ENCODE results near the gene TBC1D5. TPM values are rescaled to one million over a fixed set of nuclear protein-coding genes. Genes with fewer than 3 reads are reported as not detected.

TBC1D5 gene
- total RNA-seq, 2 experiments from 2014 or later = 53.9 to 56.9 TPM

DNA sequence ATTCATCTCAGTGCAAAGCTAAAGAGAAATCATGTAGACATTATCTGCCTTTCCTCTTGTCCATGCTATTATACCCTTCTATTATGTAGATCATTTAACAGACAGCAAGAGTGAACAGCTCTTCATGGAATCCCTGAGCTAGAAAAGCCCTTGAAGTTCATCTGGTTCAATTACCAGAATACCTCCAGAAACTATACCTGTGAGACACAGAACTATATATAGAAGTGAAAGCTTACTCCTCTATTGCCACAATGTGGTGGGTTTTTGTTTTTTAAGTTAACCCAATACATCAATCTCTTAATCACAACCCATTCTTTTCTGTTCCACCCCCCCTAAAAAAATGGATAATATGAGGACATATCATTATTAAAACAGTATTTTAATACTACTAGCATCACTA is 510.0 kb downstream of the TBC1D5 start:
- H3K9me3 Mint-ChIP-seq (ENCODE audit: low read depth) = no peaks in the 10 kb centered on the region
- H3K4me3 Mint-ChIP-seq = no peak overlapping the region
- H3K27me3 Mint-ChIP-seq = no peaks in the 10 kb centered on the region
- peaks cover 24% of the 10 kb centered on the region for H3K4me1 Mint-ChIP-seq
- H3K36me3 Mint-ChIP-seq (ENCODE audit: low read depth) = peaks cover under 1% of the 10 kb centered on the region
- no peak overlapping the region for H3K27ac Mint-ChIP-seq
- CTCF ChIA-PET = interaction anchor here (0.8 to 2.0 kb wide), 6 partner anchors 10 to 632 kb away, joined by 3 to 20 read pairs (median 4); no protein-coding TSS in a partner anchor
- intact Hi-C loops (cut with DNase I, micrococcal nuclease) = loop anchor here (2.0 to 10.0 kb wide), 7 partner anchors 80 to 968 kb away; partner anchors contain the start of genes OXNAD1 (in 2 of the 2), DPH3 (in 1 of the 2) and PLCL2 (in 1 of the 2)
- POLR2A ChIA-PET = no interaction called here
- ATAC-seq = no peak
- no peak for DNase-seq

DNA sequence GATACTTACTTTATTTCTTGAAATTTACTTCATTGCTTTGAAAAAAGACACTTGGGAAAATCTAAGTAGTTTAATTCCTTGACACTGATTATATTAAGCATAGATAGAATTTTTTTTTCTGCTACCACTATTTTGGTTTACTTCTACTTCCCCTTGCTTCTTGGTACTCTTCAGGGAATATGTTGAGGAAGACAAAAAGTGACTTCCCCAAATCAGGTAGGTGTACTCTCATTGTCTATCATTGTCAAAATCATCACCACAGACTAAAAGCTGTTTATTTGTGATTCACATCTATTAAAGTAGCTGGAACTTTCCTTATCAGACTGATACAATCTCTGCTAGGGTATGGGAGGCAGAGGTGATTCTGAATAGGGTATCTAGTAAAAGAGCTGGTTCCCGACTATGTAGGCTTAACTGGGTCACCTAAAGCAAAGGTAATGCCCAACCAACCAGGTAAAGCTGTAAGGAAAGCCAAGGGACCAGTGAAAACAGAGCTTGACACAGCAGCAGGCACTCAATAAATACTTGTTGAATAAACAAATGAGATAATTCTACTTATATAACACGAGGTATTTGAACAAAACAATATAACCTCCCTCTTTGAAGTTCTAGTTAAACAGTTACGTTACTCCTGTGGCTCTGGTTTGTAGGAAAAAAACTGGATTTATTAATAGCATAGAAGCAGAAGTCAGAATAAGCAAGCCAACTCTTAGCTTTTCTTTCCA is 510.7 kb downstream of the TBC1D5 start:
- no peaks in the 10 kb centered on the region for H3K27me3 Mint-ChIP-seq
- H3K36me3 Mint-ChIP-seq (ENCODE audit: low read depth) = peaks cover 1% of the 10 kb centered on the region
- no peak overlapping the region for H3K27ac Mint-ChIP-seq
- no peaks in the 10 kb centered on the region for H3K9me3 Mint-ChIP-seq (ENCODE audit: low read depth)
- DNase-seq (no peak), ATAC-seq (no peak)
- POLR2A ChIA-PET = no interaction called here
- peaks cover 24% of the 10 kb centered on the region for H3K4me1 Mint-ChIP-seq
- intact Hi-C loops (cut with DNase I, micrococcal nuclease) = loop anchor here (2.0 to 10.0 kb wide), 7 partner anchors 79 to 967 kb away; partner anchors contain the start of genes OXNAD1 (in 2 of the 2), DPH3 (in 1 of the 2) and PLCL2 (in 1 of the 2)
- H3K4me3 Mint-ChIP-seq = no peak overlapping the region
- CTCF ChIA-PET = interaction anchor here (0.8 to 1.9 kb wide), 4 partner anchors 9 to 632 kb away, joined by 3 to 20 read pairs (median 7); no protein-coding TSS in a partner anchor

- CTCF ChIA-PET = interaction anchor here (0.6 to 1.2 kb wide), 4 partner anchors 13 to 627 kb away, joined by 3 to 4 read pairs (median 3); no protein-coding TSS in a partner anchor
These were observed 515.0 kb downstream of the TBC1D5 start for GRCh38 chr3:17227472-17227871.

DNA sequence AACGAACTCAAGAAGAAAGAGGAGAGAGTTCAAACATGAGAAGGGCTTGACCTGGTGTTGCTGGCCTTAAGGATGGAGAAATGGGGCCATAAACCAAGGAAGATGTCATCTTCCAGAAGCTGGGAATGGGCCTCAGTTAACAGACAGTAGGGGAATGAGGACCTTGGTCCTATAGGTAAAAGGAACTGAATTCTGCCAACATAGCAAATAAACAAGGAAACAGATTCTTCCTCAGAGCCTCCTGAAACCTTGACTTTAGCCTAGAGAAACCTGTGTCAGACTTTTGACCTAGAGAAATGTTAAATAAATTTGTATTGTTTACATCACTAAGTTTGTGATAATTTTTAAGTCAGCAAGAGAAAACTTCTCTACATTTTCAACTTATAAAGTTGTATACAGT is 520.9 kb downstream of the TBC1D5 start:
- ATAC-seq (no peak), DNase-seq (no peak)
- POLR2A ChIA-PET = no interaction called here
- no peak overlapping the region for H3K4me3 Mint-ChIP-seq
- H3K9me3 Mint-ChIP-seq (ENCODE audit: low read depth) = peaks cover 1% of the 10 kb centered on the region
- CTCF ChIA-PET = no interaction called here
- no peaks in the 10 kb centered on the region for H3K4me1 Mint-ChIP-seq
- H3K27ac Mint-ChIP-seq = no peak overlapping the region
- peaks cover 21% of the 10 kb centered on the region for H3K36me3 Mint-ChIP-seq (ENCODE audit: low read depth)
- intact Hi-C loops (cut with DNase I, micrococcal nuclease) = no loop called here
- H3K27me3 Mint-ChIP-seq = no peaks in the 10 kb centered on the region

More at GRCh38 chr3:17227472-17227871, 515.0 kb downstream of the TBC1D5 start:
- POLR2A ChIA-PET = interaction anchor here (0.6 to 0.7 kb wide), 2 partner anchors 79 to 181 kb away, joined by 3 to 5 read pairs; no protein-coding TSS in a partner anchor
- no peak for ATAC-seq
- Mint-ChIP-seq H3K27ac (no peak overlapping the region), H3K4me1 (no peaks in the 10 kb centered on the region), H3K4me3 (no peak overlapping the region), H3K9me3 (ENCODE audit: low read depth) (no peaks in the 10 kb centered on the region), H3K36me3 (ENCODE audit: low read depth) (peaks cover 4% of the 10 kb centered on the region), H3K27me3 (no peaks in the 10 kb centered on the region)
- no peak for DNase-seq
- intact Hi-C loops (cut with DNase I, micrococcal nuclease) = no loop called here

DNA sequence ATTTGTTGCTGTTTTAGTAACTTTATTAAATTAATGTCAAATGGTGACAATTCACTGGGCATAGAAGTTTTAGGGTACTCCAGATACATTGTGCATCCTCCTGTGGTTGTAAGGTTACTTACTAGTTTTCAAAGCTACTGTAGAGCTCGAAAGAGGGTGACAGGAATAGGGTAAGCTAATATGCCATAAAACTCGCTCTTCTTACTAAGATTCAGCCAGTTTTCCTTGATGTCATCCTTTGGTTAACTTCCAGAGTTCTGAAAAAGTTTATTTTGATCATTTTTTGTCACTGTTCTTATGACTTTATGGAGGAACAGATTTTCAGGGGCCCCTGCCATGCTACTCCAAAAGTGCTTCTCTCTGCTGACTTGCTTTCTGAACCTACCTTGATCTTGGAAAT is 522.8 kb downstream of the TBC1D5 start:
- no peak for DNase-seq

GRCh38 chr3:17218587-17218986 is 523.8 kb downstream of the TBC1D5 start:
- peaks cover 23% of the 10 kb centered on the region for H3K36me3 Mint-ChIP-seq (ENCODE audit: low read depth)
- POLR2A ChIA-PET = no interaction called here
- H3K27ac Mint-ChIP-seq = no peak overlapping the region
- DNase-seq (no peak), ATAC-seq (no peak)
- H3K4me3 Mint-ChIP-seq = no peak overlapping the region
- CTCF ChIA-PET = interaction anchor here (1.3 kb wide), 1 partner anchor 11 kb away, joined by 3 read pairs; no protein-coding TSS in a partner anchor
- H3K27me3 Mint-ChIP-seq = no peaks in the 10 kb centered on the region
- H3K9me3 Mint-ChIP-seq (ENCODE audit: low read depth) = peaks cover 1% of the 10 kb centered on the region
- intact Hi-C loops (cut with DNase I, micrococcal nuclease) = no loop called here
- H3K4me1 Mint-ChIP-seq = no peaks in the 10 kb centered on the region

More for the DNA sequence above, 522.8 kb downstream of the TBC1D5 start:
- Mint-ChIP-seq H3K4me3 (no peak overlapping the region), H3K36me3 (ENCODE audit: low read depth) (peaks cover 21% of the 10 kb centered on the region), H3K9me3 (ENCODE audit: low read depth) (peaks cover 1% of the 10 kb centered on the region), H3K4me1 (no peaks in the 10 kb centered on the region), H3K27me3 (no peaks in the 10 kb centered on the region), H3K27ac (no peak overlapping the region)
- POLR2A ChIA-PET = no interaction called here
- ATAC-seq = no peak
- intact Hi-C loops (cut with DNase I, micrococcal nuclease) = no loop called here
- CTCF ChIA-PET = interaction anchor here (0.7 to 1.5 kb wide), 2 partner anchors 12 to 507 kb away, joined by 3 to 4 read pairs; no protein-coding TSS in a partner anchor

GRCh38 chr3:17217588-17217987 is 524.8 kb downstream of the TBC1D5 start:
- Mint-ChIP-seq H3K9me3 (ENCODE audit: low read depth) (peaks cover 1% of the 10 kb centered on the region), H3K4me1 (no peaks in the 10 kb centered on the region), H3K4me3 (no peak overlapping the region), H3K27ac (no peak overlapping the region), H3K36me3 (ENCODE audit: low read depth) (peaks cover 21% of the 10 kb centered on the region), H3K27me3 (no peaks in the 10 kb centered on the region)
- CTCF ChIA-PET = interaction anchor here (1.3 kb wide), 1 partner anchor 10 kb away, joined by 3 read pairs; no protein-coding TSS in a partner anchor
- POLR2A ChIA-PET = no interaction called here
- no peak for DNase-seq
- ATAC-seq = no peak
- intact Hi-C loops (cut with DNase I, micrococcal nuclease) = no loop called here

- POLR2A ChIA-PET = no interaction called here
- ATAC-seq = no peak
- Mint-ChIP-seq H3K27ac (no peak overlapping the region), H3K36me3 (ENCODE audit: low read depth) (peaks cover 24% of the 10 kb centered on the region), H3K4me1 (no peaks in the 10 kb centered on the region), H3K4me3 (no peak overlapping the region), H3K9me3 (ENCODE audit: low read depth) (no peaks in the 10 kb centered on the region), H3K27me3 (no peaks in the 10 kb centered on the region)
- DNase-seq = no peak
- CTCF ChIA-PET = interaction anchor here (0.6 kb wide), 1 partner anchor 198 kb away, joined by 4 read pairs; no protein-coding TSS in a partner anchor
- intact Hi-C loops (cut with DNase I, micrococcal nuclease) = no loop called here
These were observed 529.3 kb downstream of the TBC1D5 start for GRCh38 chr3:17213102-17213501.

DNA sequence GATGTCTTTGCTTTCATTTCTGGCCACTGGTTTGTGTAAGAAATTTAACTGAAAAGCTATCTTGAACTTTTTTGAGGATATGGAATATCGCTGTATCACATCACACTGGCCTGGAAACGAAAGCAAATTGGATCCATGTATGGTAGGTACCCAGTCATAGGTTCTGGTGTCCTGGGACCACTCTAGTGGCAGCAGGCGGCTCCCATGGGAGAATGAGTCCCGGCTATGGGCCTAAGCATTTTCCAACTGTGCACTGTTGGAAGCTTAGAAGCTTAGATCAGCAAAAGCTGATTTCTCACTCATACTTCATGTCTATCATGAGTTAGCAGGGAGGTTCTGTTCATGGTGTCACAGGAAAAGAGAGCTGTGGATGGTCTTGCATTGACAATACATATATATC is 534.5 kb downstream of the TBC1D5 start:
- ChIA-PET CTCF (interaction anchor here (0.8 to 0.9 kb wide), 2 partner anchors 12 to 432 kb away, joined by 3 to 4 read pairs; no protein-coding TSS in a partner anchor), POLR2A (no interaction called here)
- H3K36me3 Mint-ChIP-seq (ENCODE audit: low read depth) = peaks cover 34% of the 10 kb centered on the region
- DNase-seq (no peak), ATAC-seq (no peak)
- H3K9me3 Mint-ChIP-seq (ENCODE audit: low read depth) = peaks cover 10% of the 10 kb centered on the region
- intact Hi-C loops (cut with DNase I, micrococcal nuclease) = no loop called here
- no peaks in the 10 kb centered on the region for H3K4me1 Mint-ChIP-seq
- no peak overlapping the region for H3K27ac Mint-ChIP-seq
- no peak overlapping the region for H3K4me3 Mint-ChIP-seq
- H3K27me3 Mint-ChIP-seq = no peaks in the 10 kb centered on the region

- no peak overlapping the region for H3K27ac Mint-ChIP-seq
- H3K36me3 Mint-ChIP-seq (ENCODE audit: low read depth) = peaks cover 42% of the 10 kb centered on the region
- DNase-seq = no peak
- intact Hi-C loops (cut with DNase I, micrococcal nuclease) = no loop called here
- H3K9me3 Mint-ChIP-seq (ENCODE audit: low read depth) = peaks cover 13% of the 10 kb centered on the region
- H3K4me3 Mint-ChIP-seq = no peak overlapping the region
- no peaks in the 10 kb centered on the region for H3K27me3 Mint-ChIP-seq
- ChIA-PET CTCF (interaction anchor here (0.7 to 1.1 kb wide), 2 partner anchors 11 to 605 kb away, joined by 3 read pairs; no protein-coding TSS in a partner anchor), POLR2A (no interaction called here)
- no peak for ATAC-seq
- H3K4me1 Mint-ChIP-seq = no peaks in the 10 kb centered on the region
These were observed 535.4 kb downstream of the TBC1D5 start for GRCh38 chr3:17207019-17207418.

GRCh38 chr3:17204049-17204650 is 538.3 kb downstream of the TBC1D5 start:
- CTCF ChIA-PET = no interaction called here
- no peak overlapping the region for H3K4me3 Mint-ChIP-seq

More at GRCh38 chr3:17204049-17204650, 538.3 kb downstream of the TBC1D5 start:
- no peak for DNase-seq
- intact Hi-C loops (cut with DNase I, micrococcal nuclease) = no loop called here
- POLR2A ChIA-PET = no interaction called here
- no peak for ATAC-seq
- H3K27ac Mint-ChIP-seq = no peak overlapping the region
- H3K36me3 Mint-ChIP-seq (ENCODE audit: low read depth) = peaks cover 30% of the 10 kb centered on the region
- H3K9me3 Mint-ChIP-seq (ENCODE audit: low read depth) = peaks cover 16% of the 10 kb centered on the region
- no peaks in the 10 kb centered on the region for H3K4me1 Mint-ChIP-seq
- H3K27me3 Mint-ChIP-seq = no peaks in the 10 kb centered on the region
